Stimulated activated CD8-positive, alpha-beta memory T cell treated with anti-CD3 and anti-CD28 coated beads, Interleukin-4, amount 100 ng/mL, for 1 hour (primary cell): Measurements from ENCODE around the gene SPATA22.
"Not testable (repeated sequence)": the region's sequence is repeated elsewhere in the genome, so short reads cannot be mapped to it uniquely, and the experiment has no call there.

Experiments used
- DNase-seq, 2 donors: peaks; one replicate each; pipeline ENCODE4 v3.0.0-alpha.2; 2020; ENCODE audit warnings: low read depth in 2 of 2, low spot score in 1 of 2

Gene SPATA22

GRCh38 chr17:3475251-3475685 is 3.6 kb upstream of the SPATA22 start:
- DNase-seq, result no peak

GRCh38 chr17:3474212-3474611 is 2.6 kb upstream of the SPATA22 start:
- no peak for DNase-seq

- DNase-seq, result no peak
Measured at GRCh38 chr17:3472137-3472536, 518 bp upstream of the SPATA22 start.

- no peak for DNase-seq
Measured at GRCh38 chr17:3469529-3469928, 2.1 kb downstream of the SPATA22 start.

- not testable (repeated sequence) for DNase-seq
Measured at GRCh38 chr17:3466355-3466754, 5.3 kb downstream of the SPATA22 start.

- DNase-seq, result no peak
Measured at GRCh38 chr17:3448059-3448665, 23.5 kb downstream of the SPATA22 start.

- DNase-seq, result no peak
Measured at GRCh38 chr17:3447625-3448024, 24.0 kb downstream of the SPATA22 start.

GRCh38 chr17:3440451-3440850 is 31.2 kb downstream of the SPATA22 start:
- DNase-seq, result no peak

GRCh38 chr17:3438368-3438767 is 33.3 kb downstream of the SPATA22 start:
- no peak for DNase-seq

- DNase-seq, result no peak
Measured at GRCh38 chr17:3433741-3434140, 37.9 kb downstream of the SPATA22 start, which contains the start of gene OR1E2. Gene OR1E2, minus strand, starts transcription at chr17:3433841. Its CDS starts 0 bp downstream, at chr17:3433841.

- DNase-seq, result not testable (repeated sequence)
Measured at GRCh38 chr17:3433215-3433614, 38.4 kb downstream of the SPATA22 start.

- DNase-seq, result no peak
Measured at GRCh38 chr17:3418222-3418621, 53.4 kb downstream of the SPATA22 start.

GRCh38 chr17:3415610-3416009 is 56.0 kb downstream of the SPATA22 start:
- DNase-seq, result no peak

GRCh38 chr17:3412216-3412615 is 59.4 kb downstream of the SPATA22 start:
- not testable (repeated sequence) for DNase-seq

GRCh38 chr17:3411070-3411469 is 60.5 kb downstream of the SPATA22 start, which contains the start of gene OR3A3:
Gene OR3A3, plus strand, starts transcription at chr17:3411370.
- no peak for DNase-seq

GRCh38 chr17:3403856-3404255 is 67.8 kb downstream of the SPATA22 start:
- not testable (repeated sequence) for DNase-seq

- DNase-seq, result no peak
Measured at GRCh38 chr17:3401786-3402185, 69.8 kb downstream of the SPATA22 start.

- no peak for DNase-seq
Measured at GRCh38 chr17:3400055-3400454, 71.6 kb downstream of the SPATA22 start.

GRCh38 chr17:3398310-3398709 is 73.3 kb downstream of the SPATA22 start, which contains the start of gene OR1E1:
Gene OR1E1, minus strand, starts transcription at chr17:3398410. Its CDS starts 0 bp downstream, at chr17:3398410.
- DNase-seq, result no peak

GRCh38 chr17:3397801-3398200 is 73.8 kb downstream of the SPATA22 start:
- not testable (repeated sequence) for DNase-seq
